PFSK-1 (cell line): Measurements from ENCODE around the gene DPYSL3.

ENCODE experiments used
- POLR2AphosphoS5 ChIP-seq: IDR thresholded peaks from 2 replicates; pipeline ENCODE4 v1.6.1; 2012; ENCODE audit warnings: low read depth, mild to moderate bottlenecking, control low read depth, low read length, moderate library complexity
- REST ChIP-seq, 2 experiments: IDR thresholded peaks; 2 replicates each; pipeline versions ENCODE4 v1.6.1 to v1.8.0; 2011 to 2012; ENCODE audit warnings: low read depth in 2 of 2, low read length in 2 of 2, control low read depth in 1 of 2, inconsistent platforms in 1 of 2, mild to moderate bottlenecking in 1 of 2, moderate library complexity in 1 of 2; ENCODE audit not compliant: insufficient read depth in 1 of 2
- SIN3A ChIP-seq: IDR thresholded peaks from 2 replicates; pipeline ENCODE4 v1.6.1; 2012; ENCODE audit warnings: mild to moderate bottlenecking, low read length, moderate library complexity, borderline replicate concordance; ENCODE audit not compliant: insufficient read depth

DNA sequence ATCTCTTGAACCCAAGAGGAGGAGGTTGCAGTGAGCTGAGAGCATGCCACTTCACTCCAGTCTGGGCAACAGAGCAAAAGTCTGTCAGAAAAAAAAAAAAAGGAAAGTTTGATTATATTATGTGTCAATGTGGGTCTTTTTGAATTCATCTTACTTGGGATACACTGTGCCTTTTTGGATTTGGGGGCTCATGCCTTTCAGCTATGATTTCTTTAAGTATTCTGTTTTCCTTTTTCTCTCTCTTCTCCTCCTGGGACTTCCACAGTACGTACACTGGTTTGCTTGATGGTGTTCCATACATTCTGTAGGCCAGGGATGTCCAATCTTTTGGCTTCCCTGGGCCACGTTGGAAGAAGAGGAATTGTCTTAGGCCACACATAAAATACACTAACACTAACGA is 128.3 kb downstream of the DPYSL3 start:
- TF ChIP-seq REST (IDR thresholded peaks at IDR 0.05; ENCODE audit: insufficient read depth in 1 of 2, low read depth in 2 of 2, low read length in 2 of 2) (no peak), POLR2AphosphoS5 (no peak), SIN3A (no peak)
